IgD-negative memory B cell (primary cell): ENCODE measurements around the gene ALDH1L1. TPM values are rescaled to one million over a fixed set of nuclear protein-coding genes. Genes with fewer than 3 reads are reported as not detected.

ENCODE experiments used
- H3K27ac Mint-ChIP-seq, 3 donors: one replicate each; pipeline ENCODE4 v1.8.0; 2020 to 2022; ENCODE audit warnings: mild to moderate bottlenecking in 3 of 3, mixed read lengths in 3 of 3, moderate library complexity in 1 of 3
- H3K27me3 Mint-ChIP-seq: one replicate; pipeline ENCODE4 v1.8.0; 2021; ENCODE audit warnings: mixed read lengths
- H3K36me3 Mint-ChIP-seq: one replicate; pipeline ENCODE4 v1.8.0; 2020; ENCODE audit warnings: mild to moderate bottlenecking, mixed read lengths
- H3K4me1 Mint-ChIP-seq, 3 donors: one replicate each; pipeline ENCODE4 v1.8.0; 2020 to 2022; ENCODE audit warnings: mixed read lengths in 3 of 3, mild to moderate bottlenecking in 1 of 3
- H3K4me3 Mint-ChIP-seq, 4 donors: one replicate each; pipeline ENCODE4 v1.8.0; 2020 to 2022; ENCODE audit warnings: mild to moderate bottlenecking in 4 of 4, mixed read lengths in 4 of 4, moderate library complexity in 3 of 4
- H3K9me3 Mint-ChIP-seq, 3 donors: one replicate each; pipeline ENCODE4 v1.8.0; 2020 to 2021; ENCODE audit warnings: mixed read lengths in 3 of 3, mild to moderate bottlenecking in 1 of 3
- polyA plus RNA-seq: library from polyadenylated mRNA; unstranded; fragments of 300-500 nt; fragmentation: Illumina TruSeq; gene quantifications from one replicate; pipeline ENCODE4 v1.2.3, GENCODE V29; 2021

ALDH1L1 gene
- polyA plus RNA-seq, 1 donor from 2014 or later: not detected

DNA sequence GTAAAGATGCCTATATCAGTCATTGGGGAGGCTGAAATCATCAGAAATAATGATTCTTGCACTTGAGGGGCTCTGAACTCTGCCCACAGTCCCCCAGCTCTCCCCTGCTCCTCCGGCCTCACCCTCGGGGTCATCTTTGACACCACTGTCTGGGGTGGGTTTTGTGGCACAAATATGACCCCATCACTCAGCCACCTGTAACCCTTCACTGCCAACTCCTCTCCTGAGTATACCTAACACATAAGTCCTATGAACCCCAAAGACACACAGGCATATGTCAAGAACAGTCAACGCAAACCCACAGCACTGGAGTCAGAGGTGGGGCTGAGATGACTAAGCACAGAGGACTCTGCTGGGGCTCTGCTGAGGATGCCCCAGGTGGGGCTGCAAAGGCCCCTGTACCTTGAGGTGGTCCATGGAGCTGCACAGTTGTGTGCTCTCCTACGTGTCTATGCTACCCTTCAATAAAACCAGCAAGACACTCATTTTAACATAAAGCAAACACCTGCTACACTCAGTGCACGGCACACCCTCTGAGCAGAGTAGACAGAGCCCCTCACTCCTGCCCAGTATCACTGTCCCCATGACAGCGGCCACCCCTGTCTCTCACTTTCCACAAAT, 126.3 kb downstream of the ALDH1L1 start:
- Mint-ChIP-seq H3K36me3 (peaks cover 6% of the 10 kb centered on the region), H3K4me1 (peaks cover 14 to 24% (median 17%) of the 10 kb centered on the region in 3 donors), H3K9me3 (no peaks in the 10 kb centered on the region), H3K27ac (peak overlapping the region in 1 of 3 donors; percentile 82), H3K27me3 (no peaks in the 10 kb centered on the region), H3K4me3 (no peak overlapping the region)

Other genes with a start within 250 kb of the ALDH1L1 start
- not detected for gene ROPN1B, start 211.4 kb downstream of the ALDH1L1 start, polyA plus RNA-seq
- 18.1 TPM for gene SLC41A3, start 96.5 kb downstream of the ALDH1L1 start, polyA plus RNA-seq
- gene KLF15, start 176.8 kb upstream of the ALDH1L1 start, polyA plus RNA-seq: not detected
- gene CFAP100, start 214.3 kb upstream of the ALDH1L1 start, polyA plus RNA-seq: not detected